Measurements from ENCODE around the gene LACTB. TPM values are rescaled to one million over a fixed set of nuclear protein-coding genes. Genes with fewer than 3 reads are reported as not detected.

Gene LACTB
- total and polyA plus RNA-seq, 12 donors, result 11.6 to 32.2 (median 24.3) TPM

- intact Hi-C loops (cut with DNase I), result no loop called here
- ATAC-seq, result no peak
- 81 to 84% methylated on average over 6 of the region's 6 CpGs for WGBS, 2 donors
Observed at GRCh38 chr15:63077952-63078351, 43.7 kb upstream of the LACTB start.

GRCh38 chr15:63079947-63080626 is 41.6 kb upstream of the LACTB start:
- Histone ChIP-seq H3K27me3 (no peaks in the 10 kb centered on the region), H3K4me3 (no peak overlapping the region), H3K9me3 (no peaks in the 10 kb centered on the region), H3K4me1 (peaks cover 4 to 34% (median 13%) of the 10 kb centered on the region in 9 donors), H3K27ac (peak overlapping the region; percentile 37 to 83 (median 64)), H3K36me3 (no peaks in the 10 kb centered on the region)
- ATAC-seq, result peak in 7 of 8 donors; percentile 10 to 66 (median 44)
- DNase-seq, result no peak
- TF ChIP-seq CTCF (IDR thresholded peaks at IDR 0.05), result no peak
- intact Hi-C loops (cut with DNase I), result no loop called here
- 61 to 70% methylated on average over 13 of the region's 13 CpGs for WGBS, 2 donors

More at GRCh38 chr15:63077952-63078351, 43.7 kb upstream of the LACTB start:
- Histone ChIP-seq H3K4me1 (peaks cover 4 to 30% (median 13%) of the 10 kb centered on the region in 9 donors), H3K9me3 (no peaks in the 10 kb centered on the region), H3K27ac (no peak overlapping the region), H3K4me3 (no peak overlapping the region), H3K27me3 (no peaks in the 10 kb centered on the region), H3K36me3 (no peaks in the 10 kb centered on the region)
- DNase-seq, result no peak
- no peak for TF ChIP-seq CTCF (IDR thresholded peaks at IDR 0.05)

GRCh38 chr15:63080634-63081250 is 40.9 kb upstream of the LACTB start:
- Histone ChIP-seq H3K27ac (peak overlapping the region; percentile 37 to 83 (median 64)), H3K36me3 (no peaks in the 10 kb centered on the region), H3K27me3 (no peaks in the 10 kb centered on the region), H3K9me3 (no peaks in the 10 kb centered on the region), H3K4me1 (peaks cover 3 to 31% (median 13%) of the 10 kb centered on the region in 9 donors), H3K4me3 (no peak overlapping the region)
- WGBS, 2 donors, result 71 to 77% methylated on average over 10 of the region's 10 CpGs
- no peak for TF ChIP-seq CTCF (IDR thresholded peaks at IDR 0.05)
- DNase-seq (no peak), ATAC-seq (peak; percentile 24 to 88 (median 62))
- intact Hi-C loops (cut with DNase I), result no loop called here

GRCh38 chr15:63082366-63082765 is 39.3 kb upstream of the LACTB start:
- 82 to 86% methylated on average over 4 of the region's 4 CpGs for WGBS, 2 donors

More at GRCh38 chr15:63082366-63082765, 39.3 kb upstream of the LACTB start:
- Histone ChIP-seq H3K9me3 (no peaks in the 10 kb centered on the region), H3K27me3 (no peaks in the 10 kb centered on the region), H3K36me3 (no peaks in the 10 kb centered on the region), H3K27ac (no peak overlapping the region), H3K4me3 (no peak overlapping the region), H3K4me1 (peaks cover 0 to 35% (median 13%) of the 10 kb centered on the region in 9 donors)
- intact Hi-C loops (cut with DNase I), result no loop called here
- TF ChIP-seq CTCF (IDR thresholded peaks at IDR 0.05), result no peak
- DNase-seq (no peak), ATAC-seq (no peak)
